BLaER1 treated with 17β-estradiol and CSF1 and Interleukin-3, amounts not matched to agents 10 nM and 100 nM (cell line): ENCODE measurements around the gene EWSR1.

Source experiments
- H3K27ac ChIP-seq, 11 experiments: shearing (Covaris generic); formaldehyde crosslinking; 2 replicates each; pipeline ENCODE4 v1.8.1; 2022
- H3K27me3 ChIP-seq, 11 experiments: shearing (Covaris generic); formaldehyde crosslinking; 2 replicates each; pipeline ENCODE4 v1.8.1; 2022
- H3K36me3 ChIP-seq, 11 experiments: shearing (Covaris generic); formaldehyde crosslinking; 2 replicates each; pipeline ENCODE4 v1.8.1; 2022
- H3K4me1 ChIP-seq, 10 experiments: shearing (Covaris generic); formaldehyde crosslinking; 2 replicates each; pipeline ENCODE4 v1.8.1; 2022
- H3K4me2 ChIP-seq, 11 experiments: shearing (Covaris generic); formaldehyde crosslinking; 2 replicates each; pipeline ENCODE4 v1.8.1; 2022
- H3K4me3 ChIP-seq, 10 experiments: shearing (Covaris generic); formaldehyde crosslinking; 2 replicates each; pipeline ENCODE4 v1.8.1; 2022
- H3K9ac ChIP-seq, 11 experiments: shearing (Covaris generic); formaldehyde crosslinking; 2 replicates each; pipeline ENCODE4 v1.8.1; 2022
- H3K9me3 ChIP-seq, 11 experiments: shearing (Covaris generic); formaldehyde crosslinking; replicated peaks in 1 of 11; 2 replicates each; pipeline ENCODE4 v1.8.1; 2022
- H4K20me1 ChIP-seq, 11 experiments: shearing (Covaris generic); formaldehyde crosslinking; 2 replicates each; pipeline ENCODE4 v1.8.1; 2022
- Cebpa-rat ChIP-seq, 11 experiments: shearing (Covaris generic); IDR thresholded peaks; 2 replicates each; pipeline ENCODE4 v1.8.1; 2022

EWSR1 gene

DNA sequence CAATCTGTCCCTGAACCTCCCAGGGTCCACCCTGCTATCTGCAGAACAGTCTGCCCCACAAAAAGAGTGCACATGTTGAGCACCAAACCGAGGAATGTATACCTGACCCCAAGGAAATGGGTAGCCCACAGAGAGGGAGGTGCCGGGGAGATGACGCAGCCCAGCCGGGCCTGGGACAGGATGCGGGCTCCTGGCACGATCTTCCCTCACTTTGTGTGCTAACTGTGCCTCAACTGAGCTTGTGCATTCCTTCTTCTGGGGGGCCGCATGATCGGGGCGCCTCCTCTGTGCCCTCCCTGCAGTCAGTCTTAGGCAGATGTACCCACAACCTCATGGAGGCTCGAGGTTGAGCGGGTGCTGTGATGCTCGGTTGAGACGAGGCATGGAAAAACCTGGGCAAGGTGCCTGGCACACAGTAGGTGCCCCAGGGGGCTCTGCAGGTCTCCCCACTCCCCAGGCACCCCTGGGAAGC, 40.8 kb downstream of the EWSR1 start:
- H3K36me3 ChIP-seq: no peaks in the 10 kb centered on the region
- peak overlapping the region in 3 of 11 experiments; percentile 5 to 55 (median 42); a peak in 3 of 22 replicates for H3K9ac ChIP-seq
- H3K4me1 ChIP-seq: peaks cover 60 to 85% (median 73%) of the 10 kb centered on the region in 10 experiments
- no peak for TF ChIP-seq Cebpa-rat (IDR thresholded peaks at IDR 0.05)
- peaks cover 14 to 74% (median 66%) of the 10 kb centered on the region in 11 experiments for H3K27me3 ChIP-seq
- H3K27ac ChIP-seq: peak overlapping the region in 1 of 11 experiments; percentile 79; a peak in 1 of 22 replicates
- H3K4me3 ChIP-seq: peak overlapping the region in 3 of 10 experiments; percentile 26 to 82 (median 31); a peak in 5 of 20 replicates
- no peaks in the 10 kb centered on the region for H3K9me3 ChIP-seq
- H4K20me1 ChIP-seq: peaks cover 7 to 61% (median 27%) of the 10 kb centered on the region in 11 experiments; a peak in 17 of 22 replicates
- peak overlapping the region; percentile 60 to 99 (median 89) for H3K4me2 ChIP-seq

DNA sequence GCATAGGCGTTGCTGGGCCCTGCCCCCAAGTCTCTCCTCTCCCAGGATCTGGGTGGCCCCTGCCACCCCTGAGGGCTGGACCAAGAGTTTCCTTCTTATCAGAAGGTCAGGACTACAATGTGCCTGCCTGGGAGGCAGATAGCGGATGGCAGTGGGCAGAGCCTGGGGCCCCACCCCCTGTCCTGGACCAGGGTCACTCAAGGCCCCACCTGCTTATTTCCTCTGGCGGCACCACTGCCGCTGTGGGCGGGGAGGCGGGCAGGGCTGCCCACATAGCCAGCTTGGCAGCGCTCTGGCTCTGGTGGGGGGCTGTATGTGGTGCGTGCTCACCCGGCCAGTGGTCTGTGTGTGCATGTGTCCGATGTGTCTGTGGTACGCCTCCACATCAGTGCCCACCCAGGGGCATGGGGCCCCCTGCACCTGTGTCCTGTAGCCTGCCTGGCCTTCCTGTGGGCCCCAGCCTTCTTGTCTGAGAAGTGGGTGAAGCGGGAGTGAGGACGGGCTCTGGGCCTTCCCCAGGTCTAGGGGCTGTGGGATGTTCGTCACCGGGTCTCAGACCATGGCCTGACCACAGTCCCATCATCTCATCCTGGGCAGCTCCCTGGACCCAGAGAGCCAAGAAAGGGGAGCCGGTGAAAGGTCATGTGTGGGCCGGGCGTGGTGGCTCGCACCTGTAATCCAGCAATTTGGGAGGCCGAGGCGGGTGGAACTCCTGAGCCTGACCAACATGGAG, 41.4 kb downstream of the EWSR1 start:
- peak overlapping the region; percentile 60 to 99 (median 89) for H3K4me2 ChIP-seq
- peaks cover 21 to 81% (median 72%) of the 10 kb centered on the region in 11 experiments for H3K27me3 ChIP-seq
- H3K36me3 ChIP-seq: no peaks in the 10 kb centered on the region
- H4K20me1 ChIP-seq: peaks cover 7 to 68% (median 27%) of the 10 kb centered on the region in 11 experiments; a peak in 17 of 22 replicates
- H3K9me3 ChIP-seq: no peaks in the 10 kb centered on the region
- H3K27ac ChIP-seq: peak overlapping the region in 1 of 11 experiments; percentile 79; a peak in 1 of 22 replicates
- peaks cover 53 to 85% (median 68%) of the 10 kb centered on the region in 10 experiments for H3K4me1 ChIP-seq
- no peak for TF ChIP-seq Cebpa-rat (IDR thresholded peaks at IDR 0.05)
- H3K9ac ChIP-seq: peak overlapping the region in 5 of 11 experiments; percentile 0 to 55 (median 11); a peak in 4 of 22 replicates
- H3K4me3 ChIP-seq: peak overlapping the region in 3 of 10 experiments; percentile 26 to 82 (median 31); a peak in 1 of 20 replicates

GRCh38 chr22:29310065-29310862, 42.2 kb downstream of the EWSR1 start:
- Histone ChIP-seq H3K4me1 (peaks cover 45 to 81% (median 69%) of the 10 kb centered on the region in 10 experiments), H3K9me3 (no peaks in the 10 kb centered on the region; a peak in 1 of 22 replicates), H3K27me3 (peaks cover 28 to 84% (median 77%) of the 10 kb centered on the region in 11 experiments), H4K20me1 (peaks cover 7 to 75% (median 33%) of the 10 kb centered on the region in 11 experiments; a peak in 17 of 22 replicates), H3K4me3 (no peak overlapping the region), H3K9ac (peak overlapping the region in 1 of 11 experiments; percentile 52; a peak in 1 of 22 replicates), H3K4me2 (peak overlapping the region; percentile 32 to 99 (median 78)), H3K27ac (peak overlapping the region in 2 of 11 experiments; percentile 41 to 79; a peak in 6 of 22 replicates), H3K36me3 (no peaks in the 10 kb centered on the region)
- TF ChIP-seq Cebpa-rat (IDR thresholded peaks at IDR 0.05): no peak

DNA sequence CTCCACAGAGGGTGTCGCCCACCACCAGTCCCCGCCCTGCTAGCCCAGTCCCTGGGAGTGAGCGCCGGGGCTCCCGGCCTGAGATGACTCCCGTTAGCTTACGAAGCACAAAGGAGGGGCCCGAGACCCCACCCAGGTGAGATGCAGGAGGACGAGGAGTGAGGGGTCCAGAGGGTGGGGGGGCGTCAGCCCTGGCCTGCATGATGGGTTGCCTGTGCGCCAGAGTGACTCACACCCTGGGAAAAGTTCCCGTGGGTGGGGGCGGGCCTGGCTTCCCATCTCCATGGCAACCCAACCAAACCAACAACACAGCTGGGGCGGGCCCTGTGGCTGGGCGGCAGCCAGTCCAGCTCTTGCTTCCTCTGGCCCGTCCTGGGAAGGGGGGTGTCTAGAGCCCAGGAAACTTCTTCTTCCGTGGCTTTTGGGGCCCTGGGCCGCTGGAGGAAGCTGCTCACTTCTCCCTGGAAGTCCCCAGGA, 42.8 kb downstream of the EWSR1 start:
- TF ChIP-seq Cebpa-rat (IDR thresholded peaks at IDR 0.05): no peak
- peak overlapping the region in 3 of 11 experiments; percentile 35 to 79 (median 41); a peak in 6 of 22 replicates for H3K27ac ChIP-seq

DNA sequence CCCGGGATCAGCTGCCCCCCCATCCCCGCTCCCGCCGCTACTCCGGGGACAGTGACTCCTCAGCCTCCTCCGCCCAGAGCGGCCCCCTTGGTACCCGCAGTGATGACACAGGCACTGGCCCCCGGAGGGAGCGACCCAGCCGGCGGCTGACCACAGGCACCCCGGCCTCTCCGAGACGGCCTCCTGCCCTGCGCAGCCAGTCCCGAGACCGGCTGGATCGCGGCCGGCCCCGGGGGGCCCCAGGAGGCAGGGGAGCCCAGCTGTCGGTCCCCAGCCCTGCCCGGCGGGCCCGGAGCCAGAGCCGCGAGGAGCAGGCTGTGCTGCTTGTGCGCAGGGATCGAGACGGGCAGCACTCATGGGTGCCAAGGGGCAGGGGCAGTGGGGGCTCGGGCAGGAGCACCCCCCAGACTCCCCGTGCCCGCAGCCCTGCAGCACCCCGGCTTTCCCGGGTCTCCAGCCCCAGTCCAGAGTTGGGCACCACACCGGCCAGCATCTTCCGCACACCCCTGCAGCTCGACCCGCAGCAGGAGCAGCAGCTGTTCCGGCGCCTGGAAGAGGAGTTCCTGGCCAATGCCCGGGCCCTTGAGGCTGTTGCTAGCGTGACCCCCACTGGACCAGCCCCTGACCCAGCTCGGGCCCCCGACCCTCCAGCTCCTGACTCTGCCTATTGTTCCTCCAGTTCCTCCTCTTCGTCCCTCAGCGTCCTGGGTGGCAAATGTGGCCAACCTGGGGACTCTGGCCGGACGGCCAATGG, 43.6 kb downstream of the EWSR1 start:
- H3K9me3 ChIP-seq: no peaks in the 10 kb centered on the region; a peak in 1 of 22 replicates
- H3K27me3 ChIP-seq: peaks cover 39 to 84% (median 77%) of the 10 kb centered on the region in 11 experiments
- H3K4me3 ChIP-seq: no peak overlapping the region
- peak overlapping the region in 4 of 11 experiments; percentile 5 to 52 (median 19); a peak in 4 of 22 replicates for H3K9ac ChIP-seq
- H4K20me1 ChIP-seq: peaks cover 7 to 78% (median 35%) of the 10 kb centered on the region in 11 experiments; a peak in 17 of 22 replicates
- peak overlapping the region in 10 of 11 experiments; percentile 32 to 99 (median 70); a peak in 21 of 22 replicates for H3K4me2 ChIP-seq
- H3K4me1 ChIP-seq: peaks cover 31 to 71% (median 56%) of the 10 kb centered on the region in 10 experiments
- peak overlapping the region in 4 of 11 experiments; percentile 35 to 79 (median 48); a peak in 7 of 22 replicates for H3K27ac ChIP-seq
- H3K36me3 ChIP-seq: no peaks in the 10 kb centered on the region
- TF ChIP-seq Cebpa-rat (IDR thresholded peaks at IDR 0.05): no peak

More for the DNA sequence above, 42.8 kb downstream of the EWSR1 start:
- H3K4me3 ChIP-seq: no peak overlapping the region
- peak overlapping the region in 2 of 11 experiments; percentile 19 to 52; a peak in 2 of 22 replicates for H3K9ac ChIP-seq
- H3K27me3 ChIP-seq: peaks cover 32 to 84% (median 77%) of the 10 kb centered on the region in 11 experiments
- no peaks in the 10 kb centered on the region for H3K36me3 ChIP-seq
- peaks cover 39 to 74% (median 63%) of the 10 kb centered on the region in 10 experiments for H3K4me1 ChIP-seq
- H4K20me1 ChIP-seq: peaks cover 7 to 78% (median 35%) of the 10 kb centered on the region in 11 experiments; a peak in 17 of 22 replicates
- no peaks in the 10 kb centered on the region; a peak in 1 of 22 replicates for H3K9me3 ChIP-seq
- peak overlapping the region; percentile 32 to 99 (median 68) for H3K4me2 ChIP-seq

DNA sequence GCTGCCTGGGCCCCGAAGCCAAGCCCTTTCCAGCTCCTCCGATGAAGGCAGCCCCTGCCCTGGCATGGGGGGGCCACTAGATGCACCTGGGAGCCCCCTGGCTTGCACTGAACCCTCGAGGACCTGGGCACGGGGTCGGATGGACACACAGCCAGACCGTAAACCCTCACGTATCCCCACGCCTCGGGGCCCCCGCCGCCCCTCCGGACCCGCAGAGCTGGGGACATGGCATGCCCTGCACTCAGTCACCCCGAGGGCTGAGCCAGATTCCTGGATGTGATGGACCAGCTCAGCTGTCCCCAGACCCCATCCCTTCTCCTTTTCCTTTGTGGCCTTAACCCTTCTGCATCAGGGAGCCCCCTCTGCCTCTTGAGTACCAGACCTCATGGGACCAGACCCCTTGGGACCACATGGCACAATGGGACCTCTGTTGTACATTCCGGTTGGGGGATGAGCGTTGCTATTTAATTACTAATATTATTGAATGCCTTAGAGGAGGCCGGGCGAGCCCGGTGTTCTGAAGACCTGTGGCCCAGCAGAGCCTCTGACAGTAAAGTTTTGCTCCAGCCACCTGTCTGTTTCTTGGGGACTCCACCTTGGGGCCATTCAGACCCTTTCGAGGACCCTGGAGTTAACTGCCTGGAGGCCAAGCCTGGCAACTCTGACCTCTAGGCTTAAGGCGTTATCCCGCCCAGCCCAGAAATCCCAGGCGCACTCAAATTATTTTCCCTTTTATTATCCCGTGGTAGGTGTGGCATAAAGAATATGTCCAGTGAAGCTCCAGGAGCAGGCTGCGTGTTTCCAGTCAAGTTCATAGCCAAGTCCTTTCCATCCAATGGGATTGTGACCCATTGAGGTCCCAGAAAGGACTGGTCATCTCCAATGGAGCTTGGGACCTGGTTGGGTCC, 44.4 kb downstream of the EWSR1 start:
- Histone ChIP-seq H3K4me2 (peak overlapping the region in 5 of 11 experiments; percentile 73 to 99 (median 81); a peak in 7 of 22 replicates), H4K20me1 (peaks cover 7 to 77% (median 35%) of the 10 kb centered on the region in 11 experiments; a peak in 17 of 22 replicates), H3K27ac (peak overlapping the region in 2 of 11 experiments; percentile 57 to 79; a peak in 2 of 22 replicates), H3K9ac (no peak overlapping the region), H3K27me3 (peaks cover 47 to 83% (median 77%) of the 10 kb centered on the region in 11 experiments), H3K4me1 (peaks cover 30 to 67% (median 52%) of the 10 kb centered on the region in 10 experiments), H3K36me3 (peaks cover 0 to 4% (median 0%) of the 10 kb centered on the region in 11 experiments; a peak in 1 of 22 replicates), H3K4me3 (no peak overlapping the region), H3K9me3 (peaks cover 0 to 5% (median 0%) of the 10 kb centered on the region in 11 experiments; a peak in 1 of 22 replicates)
- no peak for TF ChIP-seq Cebpa-rat (IDR thresholded peaks at IDR 0.05)
